ENCODE data around the gene TSG101. TPM values are rescaled to one million over a fixed set of nuclear protein-coding genes. Genes with fewer than 3 reads are reported as not detected.

Gene TSG101
- total RNA-seq, 2 experiments from 2014 or later = 39.2 to 85.0 TPM

DNA sequence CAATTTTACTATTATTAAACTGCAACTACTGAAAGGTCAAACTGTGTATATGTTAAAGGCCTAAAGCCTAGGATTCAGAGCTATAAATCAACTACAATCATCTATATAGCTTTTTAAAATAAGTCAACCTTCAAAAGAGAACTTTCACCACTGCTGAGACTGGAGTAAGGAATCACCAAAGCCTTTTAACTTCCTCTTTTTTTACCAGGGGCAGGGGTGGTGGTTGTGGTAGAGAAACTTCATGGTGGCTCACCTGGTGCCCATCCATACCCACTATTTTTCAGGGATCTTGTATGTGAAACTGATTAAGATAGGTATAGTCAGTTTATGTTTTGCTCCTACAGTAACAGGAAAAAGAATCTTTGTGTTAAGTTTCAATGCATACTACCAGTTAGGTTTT lies 31.5 kb downstream of the TSG101 start:
- Mint-ChIP-seq H3K4me1 (peaks cover 5% of the 10 kb centered on the region), H3K27me3 (no peaks in the 10 kb centered on the region), H3K27ac (peak overlapping the region; percentile 32), H3K4me3 (no peak overlapping the region), H3K36me3 (ENCODE audit: low read depth) (peaks cover 37% of the 10 kb centered on the region), H3K9me3 (ENCODE audit: low read depth) (no peaks in the 10 kb centered on the region)
- ChIA-PET CTCF (interaction anchor here (0.9 to 1.4 kb wide), 2 partner anchors 12 to 203 kb away, joined by 3 read pairs; no protein-coding TSS in a partner anchor), POLR2A (no interaction called here)
- intact Hi-C loops (cut with DNase I, micrococcal nuclease) = no loop called here
- ATAC-seq = no peak
- DNase-seq = no peak

DNA sequence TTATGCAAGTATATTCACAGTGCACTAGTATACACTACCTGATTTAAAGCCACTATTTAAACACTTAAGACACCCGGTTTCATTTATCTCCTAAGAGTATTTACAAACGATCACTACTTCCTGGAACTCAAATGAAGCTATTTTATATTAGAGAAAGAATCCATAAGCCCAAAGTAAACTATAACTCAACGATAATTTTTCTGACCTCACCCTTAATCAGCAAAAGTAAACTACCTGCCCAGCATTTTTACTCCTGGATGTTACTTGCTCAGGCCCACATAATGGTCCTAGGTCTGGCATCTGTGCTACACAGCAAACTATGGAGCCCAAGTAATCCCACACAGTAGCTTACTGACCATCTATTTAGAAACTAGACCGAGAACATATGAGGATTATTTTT lies 33.4 kb downstream of the TSG101 start:
- Mint-ChIP-seq H3K4me3 (no peak overlapping the region), H3K36me3 (ENCODE audit: low read depth) (peaks cover 35% of the 10 kb centered on the region), H3K4me1 (peaks cover 5% of the 10 kb centered on the region), H3K9me3 (ENCODE audit: low read depth) (no peaks in the 10 kb centered on the region), H3K27me3 (no peaks in the 10 kb centered on the region), H3K27ac (no peak overlapping the region)
- DNase-seq (no peak), ATAC-seq (no peak)
- CTCF ChIA-PET = interaction anchor here (1.4 to 1.5 kb wide), 2 partner anchors 55 to 145 kb away, joined by 4 read pairs; no protein-coding TSS in a partner anchor
- intact Hi-C loops (cut with DNase I, micrococcal nuclease) = no loop called here
- POLR2A ChIA-PET = no interaction called here

DNA sequence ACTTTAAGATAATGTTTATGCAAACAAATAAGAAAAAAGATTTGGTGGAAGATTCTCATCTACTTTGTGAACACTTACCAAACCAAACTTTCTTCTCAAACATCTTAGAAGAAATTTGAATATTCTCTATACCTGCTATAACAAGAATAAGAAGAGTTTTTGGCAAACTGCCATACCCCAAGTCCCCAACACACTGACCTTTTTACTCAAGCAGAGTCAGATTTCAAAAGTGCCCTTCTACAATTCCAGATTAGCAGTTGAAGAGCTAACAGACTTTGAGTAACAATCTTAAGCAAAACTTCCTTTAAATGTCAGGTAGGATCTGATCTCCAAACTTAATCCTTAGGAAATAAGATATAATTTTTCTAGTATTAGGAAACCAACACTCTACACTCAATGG lies 33.9 kb downstream of the TSG101 start:
- peaks cover 6% of the 10 kb centered on the region for H3K4me1 Mint-ChIP-seq
- H3K4me3 Mint-ChIP-seq = no peak overlapping the region
- DNase-seq (no peak), ATAC-seq (no peak)
- H3K27me3 Mint-ChIP-seq = no peaks in the 10 kb centered on the region
- no peak overlapping the region for H3K27ac Mint-ChIP-seq
- POLR2A ChIA-PET = no interaction called here
- CTCF ChIA-PET = no interaction called here
- H3K9me3 Mint-ChIP-seq (ENCODE audit: low read depth) = no peaks in the 10 kb centered on the region
- intact Hi-C loops (cut with DNase I, micrococcal nuclease) = no loop called here
- H3K36me3 Mint-ChIP-seq (ENCODE audit: low read depth) = peaks cover 37% of the 10 kb centered on the region

DNA sequence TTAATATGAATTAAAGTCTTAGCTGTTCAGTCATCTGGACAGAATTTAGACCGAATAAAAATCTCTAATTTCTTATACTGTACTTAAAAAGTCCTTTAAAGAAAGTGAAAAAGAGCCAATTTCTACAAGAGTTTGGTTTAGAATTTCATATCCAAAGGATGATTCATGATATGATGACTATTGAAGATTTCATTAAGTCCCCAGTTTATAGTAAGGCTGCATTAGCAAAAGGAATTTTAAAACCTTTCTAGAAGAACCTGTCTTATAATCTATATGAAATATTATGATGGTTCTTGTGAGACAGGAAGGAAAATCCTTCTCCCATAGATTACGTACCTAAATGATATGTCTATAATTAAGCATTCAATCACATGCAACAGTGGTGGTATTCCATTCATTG lies 34.8 kb downstream of the TSG101 start:
- Mint-ChIP-seq H3K27ac (no peak overlapping the region), H3K27me3 (no peaks in the 10 kb centered on the region), H3K4me3 (no peak overlapping the region), H3K9me3 (ENCODE audit: low read depth) (no peaks in the 10 kb centered on the region), H3K4me1 (peaks cover 6% of the 10 kb centered on the region), H3K36me3 (ENCODE audit: low read depth) (peaks cover 39% of the 10 kb centered on the region)
- ChIA-PET POLR2A (no interaction called here), CTCF (interaction anchor here (0.7 to 1.0 kb wide), 2 partner anchors 21 to 311 kb away, joined by 3 to 4 read pairs; no protein-coding TSS in a partner anchor)
- intact Hi-C loops (cut with DNase I, micrococcal nuclease) = no loop called here
- no peak for DNase-seq
- no peak for ATAC-seq

DNA sequence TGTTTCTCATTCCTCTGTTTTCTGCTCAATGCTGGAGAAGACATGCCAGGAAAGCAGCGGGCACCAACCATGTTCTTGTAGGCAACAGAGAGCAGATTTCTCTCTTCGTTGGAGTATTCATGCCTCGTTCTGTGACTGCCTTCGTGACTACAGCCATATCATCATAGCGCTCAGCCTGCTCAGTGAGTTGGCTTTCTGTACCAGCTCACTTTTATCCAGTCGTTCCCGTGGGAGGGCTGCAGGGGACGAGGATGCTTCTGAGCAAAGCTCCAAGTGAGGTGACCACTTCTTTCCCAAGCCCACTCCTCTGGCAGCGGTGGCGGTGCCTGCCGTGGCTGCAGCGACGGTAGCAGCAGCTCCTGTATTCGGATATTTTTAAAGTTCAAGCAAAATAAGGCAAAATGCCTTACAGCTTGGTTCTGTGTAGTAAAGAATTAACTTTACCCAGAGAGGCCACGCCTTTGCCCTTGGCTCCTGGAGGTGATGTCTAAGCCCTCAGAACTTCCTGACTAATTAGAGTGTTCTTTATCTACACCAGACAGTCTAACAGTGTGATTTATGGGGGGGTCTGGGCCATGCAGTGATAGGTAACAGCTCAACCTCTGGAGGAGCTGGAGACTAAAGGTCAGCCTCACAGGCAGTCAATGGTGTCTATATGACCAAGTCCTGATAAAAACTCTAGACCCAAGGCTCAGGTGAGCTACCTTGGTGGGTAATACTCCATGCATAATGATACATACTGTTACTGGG lies 35.8 kb downstream of the TSG101 start:
- intact Hi-C loops (cut with DNase I, micrococcal nuclease) = no loop called here
- H3K9me3 Mint-ChIP-seq (ENCODE audit: low read depth) = no peaks in the 10 kb centered on the region
- no peak overlapping the region for H3K27ac Mint-ChIP-seq
- ChIA-PET CTCF (interaction anchor here (0.5 to 1.1 kb wide), 4 partner anchors 11 to 310 kb away, joined by 3 to 4 read pairs (median 3); no protein-coding TSS in a partner anchor), POLR2A (interaction anchor here (0.6 kb wide), 1 partner anchor 97 kb away, joined by 3 read pairs; the partner anchor contains the start of gene LDHA)
- no peak for DNase-seq
- ATAC-seq = no peak
- H3K4me3 Mint-ChIP-seq = no peak overlapping the region
- peaks cover 45% of the 10 kb centered on the region for H3K36me3 Mint-ChIP-seq (ENCODE audit: low read depth)
- H3K4me1 Mint-ChIP-seq = peaks cover 11% of the 10 kb centered on the region
- no peaks in the 10 kb centered on the region for H3K27me3 Mint-ChIP-seq

DNA sequence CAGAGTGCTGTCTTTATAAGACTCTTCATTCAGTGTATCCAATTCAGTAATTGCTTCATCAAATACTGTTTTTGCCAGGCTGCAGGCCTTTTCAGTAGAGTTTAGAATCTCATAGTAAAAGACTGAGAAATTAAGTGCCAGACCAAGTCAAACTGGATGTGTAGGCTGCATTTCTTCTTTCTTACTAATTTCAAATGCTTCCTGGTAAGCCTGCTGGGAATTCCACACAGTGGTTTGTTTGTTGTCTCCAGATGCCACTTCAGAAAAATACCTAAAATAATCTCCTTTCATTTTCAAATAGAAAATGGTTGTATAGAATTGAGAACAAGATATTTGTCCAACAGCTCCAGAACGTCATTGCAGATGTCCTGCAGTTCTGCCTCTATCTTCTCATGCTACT lies 36.4 kb downstream of the TSG101 start:
- ATAC-seq (no peak), DNase-seq (no peak)
- POLR2A ChIA-PET = interaction anchor here (0.6 kb wide), 1 partner anchor 96 kb away, joined by 3 read pairs; the partner anchor contains the start of gene LDHA
- Mint-ChIP-seq H3K9me3 (ENCODE audit: low read depth) (no peaks in the 10 kb centered on the region), H3K4me3 (no peak overlapping the region), H3K27ac (no peak overlapping the region), H3K4me1 (peaks cover 13% of the 10 kb centered on the region), H3K36me3 (ENCODE audit: low read depth) (peaks cover 43% of the 10 kb centered on the region), H3K27me3 (no peaks in the 10 kb centered on the region)
- intact Hi-C loops (cut with DNase I, micrococcal nuclease) = no loop called here
- CTCF ChIA-PET = interaction anchor here (1.1 kb wide), 1 partner anchor 274 kb away, joined by 3 read pairs; no protein-coding TSS in a partner anchor

DNA sequence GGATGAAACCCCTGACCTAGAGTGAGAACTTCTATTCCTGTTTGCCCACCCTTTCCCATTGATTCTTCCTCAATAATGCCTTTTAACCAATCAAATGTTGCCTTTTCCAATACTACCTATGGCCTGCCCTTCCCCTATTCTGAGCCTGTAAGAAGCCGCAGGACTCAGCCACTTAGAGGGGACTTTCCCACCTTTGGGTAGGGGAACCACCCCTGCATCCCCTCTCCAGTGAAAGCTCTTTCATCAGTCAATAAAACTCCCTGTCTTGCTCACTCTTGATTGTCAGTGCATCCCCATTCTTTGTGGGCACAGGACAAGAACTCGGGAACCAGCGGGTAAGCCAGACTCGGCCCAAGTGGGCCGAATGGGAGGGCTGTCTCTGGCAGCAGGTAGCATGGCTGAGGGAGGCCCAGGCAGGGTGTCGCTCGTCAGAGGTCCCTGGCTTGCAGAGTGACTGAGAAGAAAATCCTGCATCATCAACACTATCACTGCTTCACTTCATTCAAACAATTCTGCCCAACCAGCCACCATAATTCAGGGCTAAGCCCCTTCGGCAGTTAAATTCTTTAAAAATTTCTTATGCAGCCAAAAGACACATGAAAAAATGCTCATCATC lies 40.7 kb downstream of the TSG101 start:
- Mint-ChIP-seq H3K27me3 (no peaks in the 10 kb centered on the region), H3K27ac (no peak overlapping the region), H3K9me3 (ENCODE audit: low read depth) (no peaks in the 10 kb centered on the region), H3K36me3 (ENCODE audit: low read depth) (peaks cover 56% of the 10 kb centered on the region), H3K4me3 (no peak overlapping the region), H3K4me1 (peaks cover 8% of the 10 kb centered on the region)
- DNase-seq (peak; percentile 33), ATAC-seq (peak; percentile 87)
- ChIA-PET POLR2A (no interaction called here), CTCF (no interaction called here)
- intact Hi-C loops (cut with DNase I, micrococcal nuclease) = no loop called here

DNA sequence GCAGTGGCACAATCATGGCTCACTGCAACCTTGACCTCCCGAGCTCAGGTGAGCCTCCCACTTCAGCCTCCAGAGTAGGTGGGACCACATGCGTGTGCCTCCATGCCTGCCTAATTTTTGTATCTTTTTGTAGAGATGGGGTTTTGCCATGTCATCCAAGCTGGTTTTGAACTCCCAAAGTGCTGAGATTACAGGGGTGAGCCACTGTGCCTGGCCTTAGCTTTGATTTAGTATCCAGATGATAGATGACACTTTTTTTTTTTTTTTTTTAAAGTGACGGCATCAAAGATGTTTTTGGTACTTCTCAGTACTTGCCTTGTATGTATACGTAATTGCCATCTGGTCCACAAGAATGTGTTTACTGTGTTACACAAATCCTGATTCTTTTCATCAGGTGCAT lies 47.7 kb downstream of the TSG101 start:
- ChIA-PET CTCF (interaction anchor here (0.6 to 0.9 kb wide), 5 partner anchors 184 to 632 kb away, joined by 3 to 5 read pairs (median 3); no protein-coding TSS in a partner anchor), POLR2A (interaction anchor here (0.6 kb wide), 1 partner anchor 133 kb away, joined by 3 read pairs; no protein-coding TSS in a partner anchor)
- peaks cover 44% of the 10 kb centered on the region for H3K36me3 Mint-ChIP-seq (ENCODE audit: low read depth)
- H3K27ac Mint-ChIP-seq = no peak overlapping the region
- H3K4me3 Mint-ChIP-seq = no peak overlapping the region
- H3K27me3 Mint-ChIP-seq = no peaks in the 10 kb centered on the region
- intact Hi-C loops (cut with DNase I, micrococcal nuclease) = no loop called here
- ATAC-seq (no peak), DNase-seq (no peak)
- H3K9me3 Mint-ChIP-seq (ENCODE audit: low read depth) = no peaks in the 10 kb centered on the region
- H3K4me1 Mint-ChIP-seq = no peaks in the 10 kb centered on the region

DNA sequence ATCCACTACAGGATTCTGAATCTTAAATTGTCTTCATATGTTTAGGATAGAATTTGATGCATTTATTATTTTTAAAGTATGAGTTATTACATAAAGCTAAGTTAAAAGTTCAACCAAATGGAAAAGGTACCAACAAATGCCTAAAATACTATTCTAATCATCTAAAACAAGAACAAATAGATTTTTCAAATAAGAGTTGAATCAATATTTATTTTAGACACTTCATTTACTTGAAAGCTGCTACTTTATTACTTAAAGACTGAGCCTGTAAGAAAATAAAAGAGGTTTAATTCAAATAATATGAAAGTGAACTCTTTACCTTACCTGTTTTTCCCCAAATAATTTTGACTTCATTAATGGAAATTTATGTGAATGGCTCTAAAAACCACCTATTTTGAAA lies 54.2 kb downstream of the TSG101 start:
- ATAC-seq = no peak
- POLR2A ChIA-PET = no interaction called here
- Mint-ChIP-seq H3K27ac (no peak overlapping the region), H3K36me3 (ENCODE audit: low read depth) (peaks cover 11% of the 10 kb centered on the region), H3K4me3 (no peak overlapping the region), H3K27me3 (no peaks in the 10 kb centered on the region), H3K9me3 (ENCODE audit: low read depth) (no peaks in the 10 kb centered on the region), H3K4me1 (peaks cover 22% of the 10 kb centered on the region)
- CTCF ChIA-PET = interaction anchor here (0.7 kb wide), 1 partner anchor 50 kb away, joined by 3 read pairs; no protein-coding TSS in a partner anchor
- DNase-seq = no peak
- intact Hi-C loops (cut with DNase I, micrococcal nuclease) = no loop called here

DNA sequence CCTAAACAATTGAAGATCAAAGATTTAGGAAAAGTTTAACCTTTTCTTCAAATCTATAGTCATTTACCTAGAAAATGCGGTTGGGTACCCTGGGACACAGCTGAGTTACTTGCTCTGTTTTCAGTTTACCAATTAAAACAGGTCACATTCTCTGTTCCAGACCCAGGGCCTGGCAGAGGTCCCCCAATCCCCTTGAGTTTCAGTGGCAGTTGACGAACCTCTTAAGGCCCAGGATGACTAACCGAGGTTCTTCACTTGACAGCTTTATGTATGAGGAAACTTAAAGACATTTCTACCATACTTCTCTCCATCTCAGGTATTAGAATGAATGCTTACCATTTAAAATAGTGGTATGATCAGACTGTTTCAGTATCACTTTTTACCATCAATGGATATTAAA lies 54.7 kb downstream of the TSG101 start:
- Mint-ChIP-seq H3K4me1 (peaks cover 22% of the 10 kb centered on the region), H3K27ac (no peak overlapping the region), H3K36me3 (ENCODE audit: low read depth) (peaks cover 10% of the 10 kb centered on the region), H3K4me3 (no peak overlapping the region), H3K27me3 (no peaks in the 10 kb centered on the region), H3K9me3 (ENCODE audit: low read depth) (no peaks in the 10 kb centered on the region)
- ChIA-PET CTCF (interaction anchor here (0.6 to 0.7 kb wide), 2 partner anchors 50 to 282 kb away, joined by 3 read pairs; no protein-coding TSS in a partner anchor), POLR2A (no interaction called here)
- DNase-seq (peak; percentile 61), ATAC-seq (peak; percentile 85)
- intact Hi-C loops (cut with DNase I, micrococcal nuclease) = no loop called here

DNA sequence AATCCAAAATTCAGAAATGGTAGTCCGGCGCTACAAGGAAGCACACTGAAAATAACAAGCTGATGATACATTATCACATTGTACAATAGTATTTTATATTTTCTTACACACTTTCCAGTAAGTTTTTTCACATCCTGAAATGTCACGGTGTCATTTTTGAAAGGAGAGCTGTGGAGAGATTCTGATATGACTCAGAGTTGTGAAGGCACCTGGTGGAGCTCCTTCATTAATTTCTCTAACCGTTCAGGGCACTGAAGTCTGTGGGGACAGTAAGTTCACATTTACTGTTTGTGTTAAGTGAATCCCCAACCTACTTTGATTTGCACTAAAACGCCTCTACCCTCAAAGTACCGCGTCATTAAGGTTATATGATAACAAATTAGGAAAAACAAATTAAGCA lies 57.8 kb downstream of the TSG101 start:
- DNase-seq (no peak), ATAC-seq (peak; percentile 42)
- H3K27me3 Mint-ChIP-seq = no peaks in the 10 kb centered on the region
- ChIA-PET CTCF (interaction anchor here (1.0 to 1.4 kb wide), 4 partner anchors 12 to 106 kb away, joined by 3 to 4 read pairs (median 4); partner anchors contain the start of gene TSG101), POLR2A (interaction anchor here (0.6 kb wide), 1 partner anchor 74 kb away, joined by 4 read pairs; no protein-coding TSS in a partner anchor)
- H3K9me3 Mint-ChIP-seq (ENCODE audit: low read depth) = no peaks in the 10 kb centered on the region
- intact Hi-C loops (cut with DNase I, micrococcal nuclease) = loop anchor here in 1 of 2 experiments (10.0 kb wide), 1 partner anchor 56 kb away; the partner anchor contains the start of gene TSG101
- H3K36me3 Mint-ChIP-seq (ENCODE audit: low read depth) = peaks cover 2% of the 10 kb centered on the region
- H3K4me3 Mint-ChIP-seq = no peak overlapping the region
- H3K27ac Mint-ChIP-seq = no peak overlapping the region
- H3K4me1 Mint-ChIP-seq = peaks cover 25% of the 10 kb centered on the region

Measured in activated CD4-positive, alpha-beta T cell treated with anti-CD3 and anti-CD28 coated beads for 36 hours (primary cell).